Daoy (cell line): ENCODE measurements around the gene PLA2G3. TPM values are rescaled to one million over a fixed set of nuclear protein-coding genes. Genes with fewer than 3 reads are reported as not detected.

ENCODE experiments used
- DNase-seq: peaks from one replicate; pipeline ENCODE4 v3.0.0-alpha.2; 2015; ENCODE audit warnings: low read depth
- total RNA-seq: library from RNA; depleted of rRNA; stranded (reverse); fragments of >200 nt; shearing (Covaris generic); gene quantifications from 2 replicates; pipeline ENCODE4 v1.2.3, GENCODE V29; 2014

Gene PLA2G3
- total RNA-seq, 1 experiment from 2014 or later = 0.51 TPM

DNA sequence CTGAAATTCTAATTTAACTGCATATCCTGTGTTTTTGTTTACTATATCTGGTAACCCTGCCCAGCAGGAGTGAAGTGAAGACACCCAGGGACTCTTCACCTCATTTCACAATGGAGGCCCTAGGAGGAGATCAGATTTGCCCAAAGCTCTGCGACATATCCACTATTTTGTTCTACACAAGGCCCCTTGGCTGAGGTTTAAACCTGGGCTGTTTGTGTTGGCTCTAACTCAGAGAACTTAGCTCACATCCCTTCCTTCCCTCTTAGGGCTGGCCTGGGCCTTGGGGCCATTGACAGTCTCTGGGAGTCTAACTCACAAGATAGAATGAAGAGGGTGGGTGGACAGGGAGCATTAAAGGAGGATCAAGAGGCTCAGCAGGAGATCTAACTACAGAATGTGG, 8.2 kb upstream of the PLA2G3 start:
- DNase-seq = no peak

DNA sequence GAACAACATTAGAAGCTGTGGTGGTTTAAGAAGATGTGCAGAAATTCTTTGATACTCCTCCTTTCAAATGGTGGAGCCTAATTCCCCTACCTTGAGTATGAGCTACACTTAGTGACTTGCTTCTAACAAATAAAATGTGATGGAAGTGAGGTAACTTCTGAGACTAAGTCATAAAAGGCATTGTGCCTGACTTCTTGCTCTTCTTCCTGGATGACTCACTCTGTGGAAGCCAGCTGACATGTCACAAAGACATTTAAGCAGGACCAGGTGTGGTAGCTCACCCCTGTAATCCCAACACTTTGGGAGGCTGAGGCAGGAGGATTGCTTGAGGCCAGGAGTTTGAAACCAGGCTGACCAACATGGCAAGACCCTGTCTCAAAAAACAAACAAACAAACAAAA, 3.9 kb upstream of the PLA2G3 start:
- no peak for DNase-seq

DNA sequence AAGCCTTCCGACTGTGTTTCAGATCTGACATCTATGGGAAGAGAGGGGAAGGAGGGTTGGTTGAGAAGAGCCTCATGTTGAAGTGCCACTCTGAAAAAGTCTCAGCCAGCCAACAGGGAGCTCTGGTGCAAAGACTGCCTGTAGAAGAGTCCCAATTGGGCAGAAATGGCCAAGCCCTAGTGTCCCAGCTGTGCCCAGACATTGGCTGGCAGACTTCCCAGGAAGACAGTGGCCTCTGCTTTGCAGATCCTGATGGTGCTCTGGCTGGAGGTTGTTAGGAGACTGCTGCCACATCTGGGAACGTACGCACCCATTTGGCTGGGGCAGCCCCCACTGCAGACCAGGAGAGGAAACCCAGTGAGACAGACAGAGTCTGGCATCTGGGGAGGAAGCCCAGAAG, 3.2 kb upstream of the PLA2G3 start:
- no peak for DNase-seq

GRCh38 chr22:31143038-31143437, 2.7 kb upstream of the PLA2G3 start:
- no peak for DNase-seq

GRCh38 chr22:31142285-31142684, 2.0 kb upstream of the PLA2G3 start:
- DNase-seq = no peak

DNA sequence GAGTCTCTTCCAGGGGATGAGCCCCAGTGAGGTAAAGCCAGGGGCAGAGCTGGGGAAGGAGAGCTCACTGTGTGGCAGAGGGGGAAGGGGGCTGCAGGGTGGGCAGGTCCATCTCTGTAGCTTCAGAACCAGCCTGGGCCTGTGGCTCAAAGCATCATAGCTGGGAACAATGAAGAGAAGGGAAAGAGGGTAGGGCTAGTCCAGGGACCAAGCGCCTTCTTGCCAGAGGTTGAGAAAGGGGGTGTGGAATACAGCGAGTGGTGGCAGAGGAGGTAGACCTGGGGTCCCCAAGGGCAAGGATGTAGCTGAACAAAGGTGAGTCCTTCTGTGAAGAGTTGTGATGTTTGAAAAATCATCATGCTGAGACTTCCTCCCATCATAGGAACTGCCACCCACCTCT, 1.2 kb upstream of the PLA2G3 start:
- no peak for DNase-seq

DNA sequence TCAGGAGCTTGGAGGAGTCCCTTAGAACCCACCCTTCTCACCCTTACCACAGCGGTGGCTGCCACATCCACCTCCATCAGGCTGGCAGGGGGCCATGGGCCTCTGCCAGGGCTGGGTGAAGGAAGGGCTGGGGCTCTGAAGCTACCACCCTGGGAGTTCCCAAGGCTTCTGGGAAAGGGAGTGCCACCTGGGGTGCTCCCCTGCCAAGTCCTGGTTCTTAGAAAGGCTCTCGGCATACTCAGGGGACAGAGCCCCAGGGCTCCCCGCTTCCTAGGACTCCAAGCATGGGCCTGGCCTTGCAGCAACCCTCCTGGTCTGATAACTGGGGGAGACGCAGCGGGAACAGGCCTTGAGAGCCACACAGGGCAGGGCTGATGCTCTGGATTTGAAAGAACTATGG, 438 bp upstream of the PLA2G3 start:
- no peak for DNase-seq

DNA sequence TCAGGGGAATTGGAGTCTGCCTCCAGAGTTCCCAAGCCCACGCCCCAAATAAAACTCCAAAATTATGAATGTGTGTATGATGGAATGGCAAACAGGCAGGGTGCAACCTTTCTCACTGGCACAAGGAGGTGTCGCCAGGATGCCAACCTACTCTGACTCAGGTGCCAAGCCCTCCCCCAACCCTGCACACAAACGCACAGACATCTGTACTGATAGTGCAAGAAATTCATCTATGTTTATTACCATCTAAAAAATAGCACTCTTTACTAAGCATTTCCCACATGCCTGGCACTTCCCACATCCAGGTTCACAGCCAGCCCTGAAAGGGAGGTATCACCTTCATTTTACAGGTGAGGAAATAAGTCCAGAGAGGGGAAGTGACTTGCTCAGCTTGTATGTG, 1.2 kb downstream of the PLA2G3 start:
- DNase-seq = no peak

- no peak for DNase-seq
Observed at GRCh38 chr22:31138126-31138525, 2.2 kb downstream of the PLA2G3 start.

DNA sequence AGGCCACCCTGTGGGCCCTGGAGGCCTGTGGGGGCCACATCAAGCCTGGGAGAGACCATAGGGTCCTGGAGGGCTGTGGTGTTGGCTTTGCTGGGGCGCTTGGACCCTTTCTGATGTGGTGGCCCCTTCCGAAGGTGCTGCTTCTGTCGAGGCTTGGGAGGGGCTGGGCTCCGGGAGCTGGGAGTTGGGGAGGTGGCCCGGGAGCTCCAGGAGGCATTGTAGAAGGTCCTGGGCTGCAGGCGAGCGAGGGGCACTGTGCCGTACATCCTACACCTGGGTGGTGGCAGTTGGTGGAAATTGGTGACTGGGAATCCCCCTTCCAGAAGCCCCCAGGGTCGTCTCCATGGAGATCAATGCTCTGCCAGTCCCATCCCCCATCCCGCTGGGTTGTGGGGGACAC, 2.6 kb downstream of the PLA2G3 start:
- no peak for DNase-seq

- no peak for DNase-seq
Observed at GRCh38 chr22:31136711-31137110, 3.6 kb downstream of the PLA2G3 start.

GRCh38 chr22:31136155-31136554, 4.2 kb downstream of the PLA2G3 start:
- no peak for DNase-seq

DNA sequence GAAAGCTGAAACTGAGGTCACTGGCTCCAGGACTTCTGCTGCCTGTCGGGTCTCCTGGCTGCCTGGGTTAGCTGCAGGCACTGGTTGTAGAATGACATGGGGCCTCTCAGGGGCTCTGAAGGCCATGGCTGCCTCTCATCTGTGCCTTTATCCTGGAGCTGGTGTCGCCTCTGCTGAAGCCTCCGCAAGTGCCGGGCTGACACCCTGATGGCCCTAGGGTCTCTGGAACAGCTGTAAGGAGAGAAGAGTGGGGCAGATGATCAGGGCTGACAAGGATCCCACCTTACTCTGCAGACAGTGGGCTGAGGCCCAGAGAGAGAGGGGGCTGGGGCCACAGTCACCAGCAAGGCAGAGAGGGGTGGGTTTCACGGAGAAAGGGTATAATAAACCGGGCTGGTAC, 4.6 kb downstream of the PLA2G3 start:
- DNase-seq = no peak

- DNase-seq = no peak
Observed at GRCh38 chr22:31134688-31135087, 5.6 kb downstream of the PLA2G3 start.

GRCh38 chr22:31133911-31134310, 6.4 kb downstream of the PLA2G3 start:
- DNase-seq = no peak

GRCh38 chr22:31130873-31131272, 9.4 kb downstream of the PLA2G3 start:
- DNase-seq = no peak

DNA sequence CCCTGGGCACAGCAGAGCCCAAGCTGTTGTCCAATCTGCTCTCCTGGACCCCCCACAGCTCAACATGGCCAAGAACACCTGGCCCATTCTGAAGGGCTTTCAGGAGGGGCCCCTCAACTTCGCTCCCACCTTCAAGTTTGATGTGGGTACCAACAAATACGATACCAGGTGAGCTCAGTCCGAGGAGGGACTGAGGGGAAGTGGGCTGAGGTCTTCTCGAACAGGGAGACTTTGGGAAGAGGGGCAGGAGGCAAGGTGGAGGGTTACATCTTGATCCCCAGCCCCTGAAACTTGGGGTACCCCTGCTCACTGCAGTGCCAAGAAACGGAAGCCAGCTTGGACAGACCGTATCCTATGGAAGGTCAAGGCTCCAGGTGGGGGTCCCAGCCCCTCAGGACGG, 12.2 kb downstream of the PLA2G3 start:
- DNase-seq = no peak

- no peak for DNase-seq
Observed at GRCh38 chr22:31127181-31127772, 13.0 kb downstream of the PLA2G3 start.

DNA sequence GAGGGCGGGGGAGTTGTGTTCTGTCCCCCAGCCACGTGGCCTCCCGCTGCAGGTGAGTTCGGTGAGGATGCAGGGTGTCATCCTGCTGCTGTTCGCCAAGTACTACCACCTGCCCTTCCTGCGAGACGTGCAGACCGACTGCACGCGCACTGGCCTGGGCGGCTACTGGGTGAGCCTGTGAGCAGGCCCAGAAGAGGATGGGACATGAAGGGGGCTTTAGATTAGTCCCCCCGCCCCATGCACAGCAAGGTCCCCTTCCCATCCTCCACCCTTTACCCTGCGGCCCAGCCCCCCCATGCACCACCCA, 13.5 kb downstream of the PLA2G3 start:
- no peak for DNase-seq

DNA sequence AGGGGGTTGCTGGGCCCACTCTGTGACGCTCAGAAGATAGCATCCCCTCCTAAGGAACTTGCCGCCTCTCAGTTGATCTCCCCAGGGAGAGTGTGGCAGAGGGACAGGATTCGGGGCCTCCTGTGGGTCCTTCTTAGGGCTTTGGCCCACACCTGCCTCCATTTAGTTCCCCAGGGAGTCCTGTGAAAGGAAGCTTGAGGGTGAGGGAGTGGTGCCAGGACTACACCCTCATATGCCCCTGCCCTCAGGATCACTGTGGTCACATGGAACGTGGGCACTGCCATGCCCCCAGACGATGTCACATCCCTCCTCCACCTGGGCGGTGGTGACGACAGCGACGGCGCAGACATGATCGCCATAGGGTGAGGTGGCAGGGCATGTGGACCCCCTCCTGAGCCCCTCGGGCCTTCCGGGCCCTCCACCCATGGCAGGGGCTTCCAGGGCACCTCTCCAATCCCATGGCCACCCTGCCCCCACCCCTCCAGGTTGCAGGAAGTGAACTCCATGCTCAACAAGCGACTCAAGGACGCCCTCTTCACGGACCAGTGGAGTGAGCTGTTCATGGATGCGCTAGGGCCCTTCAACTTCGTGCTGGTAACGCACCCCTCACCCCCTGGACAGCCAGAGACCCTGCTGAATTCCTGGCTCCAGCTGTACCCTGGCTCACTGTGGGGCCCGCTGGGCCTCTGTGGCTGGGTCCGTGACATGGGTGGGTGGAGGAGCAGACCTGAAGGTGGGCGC, 14.0 kb downstream of the PLA2G3 start:
- no peak for DNase-seq

- no peak for DNase-seq
Observed at GRCh38 chr22:31125521-31126117, 14.7 kb downstream of the PLA2G3 start.

DNA sequence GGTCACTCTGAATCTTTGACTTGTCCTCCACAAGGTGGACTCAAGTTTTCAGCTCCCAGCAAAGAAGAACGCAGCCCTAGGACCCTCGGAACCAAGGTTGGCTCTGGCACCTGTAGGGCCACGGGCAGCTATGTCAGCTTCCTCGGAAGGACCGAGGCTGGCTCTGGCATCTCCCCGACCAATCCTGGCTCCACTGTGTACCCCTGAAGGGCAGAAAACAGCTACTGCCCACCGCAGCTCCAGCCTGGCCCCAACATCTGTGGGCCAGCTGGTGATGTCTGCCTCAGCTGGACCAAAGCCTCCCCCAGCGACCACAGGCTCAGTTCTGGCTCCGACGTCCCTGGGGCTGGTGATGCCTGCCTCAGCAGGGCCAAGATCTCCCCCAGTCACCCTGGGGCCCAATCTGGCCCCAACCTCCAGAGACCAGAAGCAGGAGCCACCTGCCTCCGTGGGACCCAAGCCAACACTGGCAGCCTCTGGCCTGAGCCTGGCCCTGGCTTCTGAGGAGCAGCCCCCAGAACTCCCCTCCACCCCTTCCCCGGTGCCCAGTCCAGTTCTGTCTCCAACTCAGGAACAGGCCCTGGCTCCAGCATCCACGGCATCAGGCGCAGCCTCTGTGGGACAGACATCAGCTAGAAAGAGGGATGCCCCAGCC, 15.4 kb downstream of the PLA2G3 start:
- no peak for DNase-seq

GRCh38 chr22:31124290-31124689, 16.0 kb downstream of the PLA2G3 start:
- no peak for DNase-seq
